AG04450 (cell line): Measurements from ENCODE around the gene KIT. TPM values are rescaled to one million over a fixed set of nuclear protein-coding genes. Genes with fewer than 3 reads are reported as not detected.
A peak's percentile ranks its signal among the peaks of the same experiment; 100 is the strongest.

ENCODE experiments used
- CTCF ChIA-PET: fragments of 300-600, 350-600 bp; formaldehyde crosslinking; extraction: SDS; loops from one replicate; lab custom pipeline; 2022; ENCODE audit warnings: antibody characterized with exemption, inconsistent platforms; lab: Charles Lee
- POLR2A ChIA-PET: fragments of 350-600 bp; formaldehyde crosslinking; extraction: SDS; loops from one replicate; lab custom pipeline; 2021; ENCODE audit warnings: antibody characterized with exemption, inconsistent platforms; lab: Yijun Ruan, JAX
- DNase-seq: peaks from one replicate; pipeline ENCODE4 v3.0.0-alpha.2; 2011; ENCODE audit warnings: low read depth, low spot score
- H3K27ac ChIP-seq: one replicate; pipeline ENCODE4 v1.5.1; 2012; ENCODE audit warnings: low read depth, low read length, control low read depth
- H3K27me3 ChIP-seq: one replicate; pipeline ENCODE4 v1.6.0; 2012; ENCODE audit warnings: low read length; ENCODE audit not compliant: control insufficient read depth, insufficient read depth
- H3K4me3 ChIP-seq: 2 replicates; pipeline ENCODE4 v1.5.1; 2011; ENCODE audit warnings: mild to moderate bottlenecking, low read depth, low read length, control low read depth
- H3K9me3 ChIP-seq: 2 replicates; pipeline ENCODE4 v1.5.1; 2012; ENCODE audit warnings: low read length; ENCODE audit not compliant: control insufficient read depth, insufficient read depth
- polyA plus RNA-seq: library from polyadenylated mRNA; depleted of rRNA; stranded (reverse); fragments of >200 nt; gene quantifications from 2 replicates; pipeline ENCODE4 v1.2.3, GENCODE V29; 2011
- TF ChIP-seq, protein P1 (sequence below): IDR thresholded peaks from 2 replicates; pipeline ENCODE4 v1.5.1; 2011; ENCODE audit warnings: low read depth, low read length, control low read depth, inconsistent platforms

Gene KIT
- polyA plus RNA-seq, 1 experiment, result 0.07 TPM

DNA sequence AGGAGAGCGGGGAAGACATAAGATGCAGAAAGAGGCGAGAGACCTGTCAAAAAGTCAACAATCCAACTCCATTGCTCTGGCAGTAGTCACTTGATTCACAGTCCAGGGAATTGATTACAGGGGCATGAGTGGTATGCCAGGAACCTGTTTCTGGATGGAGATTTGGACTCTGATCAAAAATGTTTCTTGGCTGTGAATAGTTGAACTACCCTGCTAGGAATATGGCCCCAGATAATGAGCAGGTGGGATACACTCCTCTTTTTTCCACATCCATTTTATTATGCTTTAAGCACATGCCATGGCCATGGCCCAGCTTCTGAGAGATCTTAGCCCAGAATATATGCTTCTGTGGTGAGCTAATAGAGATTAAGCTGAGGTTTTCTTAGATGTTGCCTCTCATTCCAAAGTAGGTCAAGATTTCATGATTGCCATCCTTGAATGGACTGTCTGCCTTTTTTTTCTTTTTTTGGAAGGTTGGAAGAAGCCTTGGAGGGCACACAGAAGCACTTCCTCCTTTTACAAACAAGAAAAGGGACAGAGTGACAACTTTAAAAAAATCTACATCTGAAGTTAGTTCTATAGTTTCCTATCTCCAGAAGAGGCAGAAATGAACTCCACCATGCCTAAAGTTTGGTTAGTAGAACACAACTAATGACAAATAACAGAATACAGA, 121.9 kb downstream of the KIT start:
- TF ChIP-seq, protein P1, sequence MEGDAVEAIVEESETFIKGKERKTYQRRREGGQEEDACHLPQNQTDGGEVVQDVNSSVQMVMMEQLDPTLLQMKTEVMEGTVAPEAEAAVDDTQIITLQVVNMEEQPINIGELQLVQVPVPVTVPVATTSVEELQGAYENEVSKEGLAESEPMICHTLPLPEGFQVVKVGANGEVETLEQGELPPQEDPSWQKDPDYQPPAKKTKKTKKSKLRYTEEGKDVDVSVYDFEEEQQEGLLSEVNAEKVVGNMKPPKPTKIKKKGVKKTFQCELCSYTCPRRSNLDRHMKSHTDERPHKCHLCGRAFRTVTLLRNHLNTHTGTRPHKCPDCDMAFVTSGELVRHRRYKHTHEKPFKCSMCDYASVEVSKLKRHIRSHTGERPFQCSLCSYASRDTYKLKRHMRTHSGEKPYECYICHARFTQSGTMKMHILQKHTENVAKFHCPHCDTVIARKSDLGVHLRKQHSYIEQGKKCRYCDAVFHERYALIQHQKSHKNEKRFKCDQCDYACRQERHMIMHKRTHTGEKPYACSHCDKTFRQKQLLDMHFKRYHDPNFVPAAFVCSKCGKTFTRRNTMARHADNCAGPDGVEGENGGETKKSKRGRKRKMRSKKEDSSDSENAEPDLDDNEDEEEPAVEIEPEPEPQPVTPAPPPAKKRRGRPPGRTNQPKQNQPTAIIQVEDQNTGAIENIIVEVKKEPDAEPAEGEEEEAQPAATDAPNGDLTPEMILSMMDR, result no peak
- CTCF ChIA-PET, result no interaction called here
- Histone ChIP-seq H3K27ac (no peak overlapping the region), H3K9me3 (no peaks in the 10 kb centered on the region), H3K4me3 (no peak overlapping the region), H3K27me3 (no peaks in the 10 kb centered on the region)
- POLR2A ChIA-PET, result no interaction called here
- no peak for DNase-seq

GRCh38 chr4:54780149-54780495, 122.4 kb downstream of the KIT start:
- no peaks in the 10 kb centered on the region for H3K9me3 ChIP-seq
- DNase-seq, result no peak
- TF ChIP-seq, protein P1, result no peak
- ChIA-PET CTCF (no interaction called here), POLR2A (no interaction called here)
- no peak overlapping the region for H3K4me3 ChIP-seq
- no peak overlapping the region for H3K27ac ChIP-seq
- no peaks in the 10 kb centered on the region for H3K27me3 ChIP-seq

GRCh38 chr4:54781756-54782155, 124.0 kb downstream of the KIT start:
- Histone ChIP-seq H3K9me3 (no peaks in the 10 kb centered on the region), H3K27me3 (no peaks in the 10 kb centered on the region), H3K27ac (no peak overlapping the region), H3K4me3 (no peak overlapping the region)
- CTCF ChIA-PET, result no interaction called here
- POLR2A ChIA-PET, result no interaction called here
- TF ChIP-seq, protein P1, result no peak
- DNase-seq, result no peak

DNA sequence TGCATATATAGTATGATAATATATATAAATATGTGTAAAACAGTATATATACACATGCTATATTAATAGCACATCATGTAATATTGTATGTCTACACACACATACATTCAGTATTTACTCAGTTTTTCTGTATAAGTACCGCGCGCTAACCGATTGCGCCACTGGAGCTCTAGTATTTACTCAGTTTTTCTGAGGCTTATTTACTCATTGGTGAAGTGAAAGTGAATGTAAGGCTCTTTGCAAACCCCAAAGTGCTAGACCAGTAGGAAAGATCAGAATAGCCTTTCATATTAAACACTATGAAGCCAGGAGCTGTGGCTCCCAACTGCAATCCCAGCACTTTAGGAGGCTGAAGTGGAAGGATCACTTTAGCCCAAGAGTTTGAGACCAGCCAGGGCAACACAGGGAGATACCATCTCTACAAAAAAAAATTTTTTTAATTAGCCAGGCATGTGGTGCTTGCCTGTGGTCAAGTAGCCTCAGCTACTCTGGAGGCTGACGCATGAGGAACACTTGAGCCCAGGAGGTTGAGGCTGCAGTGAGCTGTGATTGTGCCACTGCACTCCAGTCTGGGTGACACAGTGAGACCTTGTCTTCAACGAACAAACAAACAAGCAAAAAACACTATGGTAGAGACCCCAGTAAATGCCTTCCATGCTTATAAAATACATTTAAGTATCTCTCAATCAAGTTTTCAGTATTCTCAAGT, 125.8 kb downstream of the KIT start:
- Histone ChIP-seq H3K27me3 (no peaks in the 10 kb centered on the region), H3K27ac (no peak overlapping the region), H3K9me3 (no peaks in the 10 kb centered on the region), H3K4me3 (no peak overlapping the region)
- DNase-seq, result no peak
- TF ChIP-seq, protein P1, result no peak
- ChIA-PET CTCF (no interaction called here), POLR2A (no interaction called here)

DNA sequence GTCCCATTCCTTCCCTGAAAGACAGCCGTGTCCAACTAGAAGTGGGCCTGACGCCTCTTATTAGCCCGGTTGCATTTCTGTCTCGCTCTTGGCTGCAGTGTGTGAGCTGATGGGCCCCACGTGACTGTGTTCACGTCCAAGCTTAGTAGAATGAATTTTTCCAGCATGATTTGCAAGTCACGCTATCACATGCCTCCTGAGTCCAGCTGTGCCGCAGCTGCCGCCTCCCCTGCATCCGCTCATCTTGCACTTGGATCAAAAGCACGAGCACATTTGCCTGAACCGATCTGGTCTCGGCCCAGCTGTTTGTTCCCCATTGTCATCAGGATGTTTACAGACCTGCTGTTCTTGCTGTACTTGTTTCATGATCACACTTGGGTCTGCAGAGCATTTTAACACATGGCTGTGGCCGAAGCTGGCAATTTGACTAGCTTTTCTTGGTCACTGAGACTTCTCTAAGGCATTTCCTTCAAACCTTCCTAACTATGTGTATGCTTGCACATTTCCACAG, 126.5 kb downstream of the KIT start:
- no peak overlapping the region for H3K4me3 ChIP-seq
- no peaks in the 10 kb centered on the region for H3K9me3 ChIP-seq
- DNase-seq, result peak; percentile 43
- no peaks in the 10 kb centered on the region for H3K27me3 ChIP-seq
- POLR2A ChIA-PET, result no interaction called here
- CTCF ChIA-PET, result no interaction called here
- H3K27ac ChIP-seq, result no peak overlapping the region
- TF ChIP-seq, protein P1, result no peak
